Skeletal muscle tissue (tissue), 4 donors: Measurements from ENCODE around the gene GOLGA8Q. TPM values are rescaled to one million over a fixed set of nuclear protein-coding genes. Genes with fewer than 3 reads are reported as not detected.
"Not testable (repeated sequence)": the region's sequence is repeated elsewhere in the genome, so short reads cannot be mapped to it uniquely, and the experiment has no call there.

ENCODE experiments used
- H3K27ac ChIP-seq: one replicate; pipeline ENCODE4 v1.7.0; 2013; ENCODE audit warnings: mild to moderate bottlenecking, low read depth, low read length, inconsistent platforms
- H3K27me3 ChIP-seq, 3 donors: one replicate each; pipeline ENCODE4 v1.7.0; 2013; ENCODE audit warnings: low read length in 3 of 3; ENCODE audit not compliant: control insufficient read depth in 3 of 3, insufficient read depth in 3 of 3
- H3K36me3 ChIP-seq, 3 donors: one replicate each; pipeline ENCODE4 v1.7.0; 2013; ENCODE audit warnings: low read length in 3 of 3; ENCODE audit not compliant: control insufficient read depth in 3 of 3, insufficient read depth in 3 of 3
- H3K4me1 ChIP-seq, 3 donors: one replicate each; pipeline ENCODE4 v1.7.0; 2013; ENCODE audit warnings: low read length in 3 of 3, mild to moderate bottlenecking in 3 of 3; ENCODE audit not compliant: control insufficient read depth in 3 of 3, insufficient read depth in 3 of 3
- H3K4me3 ChIP-seq, 3 donors: one replicate each; pipeline ENCODE4 v1.7.0; 2013; ENCODE audit warnings: low read length in 3 of 3
- H3K9ac ChIP-seq, 3 donors: one replicate each; pipeline ENCODE4 v1.7.0; 2013; ENCODE audit warnings: low read length in 3 of 3, mild to moderate bottlenecking in 3 of 3, moderate library complexity in 2 of 3, low read depth in 1 of 3
- H3K9me3 ChIP-seq, 3 donors: one replicate each; pipeline ENCODE4 v1.7.0; 2013; ENCODE audit warnings: low read length in 3 of 3; ENCODE audit not compliant: control insufficient read depth in 3 of 3
- total RNA-seq: library from RNA; depleted of rRNA; stranded (reverse); fragments of >200 nt; gene quantifications from one replicate; pipeline ENCODE4 v1.2.3, GENCODE V29; 2014
- donor health status: Osteomylitis.

Gene GOLGA8Q, protein sequence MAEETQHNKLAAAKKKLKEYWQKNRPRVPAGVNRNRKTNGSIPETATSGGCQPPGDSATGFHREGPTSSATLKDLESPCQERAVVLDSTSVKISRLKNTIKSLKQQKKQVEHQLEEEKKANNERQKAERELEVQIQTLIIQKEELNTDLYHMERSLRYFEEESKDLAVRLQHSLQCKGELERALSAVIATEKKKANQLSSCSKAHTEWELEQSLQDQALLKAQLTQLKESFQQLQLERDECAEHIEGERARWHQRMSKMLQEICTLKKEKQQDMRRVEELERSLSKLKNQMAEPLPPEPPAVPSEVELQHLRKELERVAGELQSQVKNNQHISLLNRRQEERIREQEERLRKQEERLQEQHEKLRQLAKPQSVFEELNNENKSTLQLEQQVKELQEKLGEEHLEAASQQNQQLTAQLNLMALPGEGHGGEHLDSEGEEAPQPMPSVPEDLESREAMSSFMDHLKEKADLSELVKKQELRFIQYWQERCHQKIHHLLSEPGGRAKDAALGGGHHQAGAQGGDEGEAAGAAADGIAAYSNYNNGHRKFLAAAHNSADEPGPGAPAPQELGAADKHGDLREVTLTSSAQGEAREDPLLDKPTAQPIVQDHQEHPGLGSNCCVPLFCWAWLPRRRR
- total RNA-seq = 1.0 TPM

DNA sequence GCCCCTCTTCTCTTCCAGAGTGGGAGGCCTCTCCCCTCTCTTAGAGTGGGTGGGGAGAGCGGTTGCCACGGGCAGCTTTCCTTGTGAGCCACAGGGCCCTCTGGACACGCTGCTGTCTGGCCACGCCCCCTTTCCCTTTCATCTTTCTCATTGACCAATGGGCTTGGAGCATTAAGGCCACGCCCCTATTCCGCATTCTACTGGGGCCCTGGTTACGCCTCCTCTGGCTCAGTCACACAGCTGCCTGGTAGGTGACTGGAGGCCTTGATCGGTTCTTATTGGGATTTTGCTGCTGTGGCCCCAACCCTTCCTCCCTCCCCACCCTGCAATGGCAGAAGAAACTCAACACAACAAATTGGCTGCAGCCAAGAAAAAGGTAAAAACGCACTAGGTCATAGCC, at the start of gene GOLGA8Q:
GOLGA8Q (plus strand) TSS at position 301 of the 400 bp plus-strand sequence; CDS start at position 329, 28 bp downstream.
- H3K27me3 ChIP-seq, H3K9me3 ChIP-seq, H3K27ac ChIP-seq, H3K4me1 ChIP-seq, H3K36me3 ChIP-seq, H3K9ac ChIP-seq, H3K4me3 ChIP-seq: not testable (repeated sequence)

DNA sequence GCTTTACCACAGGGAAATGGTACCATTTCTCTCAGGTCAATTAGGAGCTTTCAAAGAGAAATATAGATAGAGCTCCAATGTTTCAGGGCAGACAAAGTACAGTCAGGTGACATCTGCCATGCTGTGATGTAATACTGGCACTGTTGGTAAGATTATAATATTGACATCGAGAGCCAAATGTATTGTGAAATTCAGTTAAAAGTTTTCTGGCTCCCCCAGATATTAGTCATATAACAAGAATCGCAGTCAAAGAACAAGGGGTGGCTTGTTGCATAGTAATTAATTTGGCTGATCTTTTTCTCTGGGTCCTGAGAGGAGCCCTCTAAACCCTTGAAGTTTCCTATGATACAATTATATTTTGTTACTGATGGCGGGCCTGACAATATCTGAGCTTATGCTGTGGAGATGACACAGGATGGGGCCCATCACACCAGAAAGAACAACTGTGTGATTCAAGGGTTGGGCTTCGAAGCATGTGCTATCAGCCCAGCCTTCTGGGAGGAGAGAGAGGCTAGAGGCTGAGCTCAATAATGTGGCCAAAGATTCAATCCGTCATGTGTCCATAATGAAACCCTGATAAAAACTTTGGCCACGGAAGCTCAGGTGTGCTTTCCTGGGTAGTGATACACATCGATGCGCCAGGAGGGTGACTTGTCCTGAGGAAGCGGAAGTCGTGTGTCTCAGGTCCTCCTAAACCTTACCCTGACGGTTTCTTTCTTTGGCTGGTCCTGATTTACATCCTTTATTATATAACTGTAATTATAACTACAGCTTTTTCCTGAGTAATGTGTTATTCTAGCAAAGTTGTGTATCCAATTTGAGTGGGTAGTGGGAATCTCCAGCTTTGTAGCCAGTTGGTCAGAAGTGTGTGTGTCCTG, 48.7 kb upstream of the GOLGA8Q start:
- not testable (repeated sequence) for H3K4me1 ChIP-seq, H3K9me3 ChIP-seq, H3K36me3 ChIP-seq, H3K27me3 ChIP-seq, H3K27ac ChIP-seq, H3K4me3 ChIP-seq, H3K9ac ChIP-seq

DNA sequence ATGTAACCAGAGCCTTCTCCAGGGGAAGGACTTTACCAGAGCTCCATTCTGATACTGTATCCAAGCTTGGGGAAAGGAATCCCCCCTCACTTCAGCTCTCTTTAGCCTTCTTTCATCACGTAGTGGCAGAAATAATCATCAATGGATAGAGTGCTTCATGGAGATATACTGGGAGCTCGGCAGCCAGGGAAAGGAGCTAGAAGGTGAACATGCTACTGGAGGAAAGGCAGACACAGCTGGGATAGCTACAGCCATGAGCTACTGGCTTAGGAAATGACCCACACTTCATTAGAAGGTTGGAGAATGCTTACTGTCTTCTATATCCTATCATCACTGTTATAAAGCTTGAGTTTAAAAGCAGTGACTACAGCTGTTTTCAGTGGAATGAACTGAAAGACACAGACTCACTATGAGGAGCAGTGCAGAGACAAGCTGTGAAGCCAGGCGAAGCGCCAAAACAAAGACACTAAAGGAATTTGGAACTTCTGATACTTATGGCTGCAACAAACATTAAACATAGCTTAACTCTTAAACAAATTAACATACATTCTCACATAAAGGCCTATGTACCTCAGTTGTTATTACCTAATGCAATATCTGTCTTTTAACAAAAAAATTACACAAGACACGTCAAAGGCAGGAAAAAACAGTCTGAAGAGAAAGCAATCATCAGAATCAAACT, 47.5 kb upstream of the GOLGA8Q start:
- not testable (repeated sequence) for H3K4me3 ChIP-seq, H3K36me3 ChIP-seq, H3K27ac ChIP-seq, H3K9me3 ChIP-seq, H3K27me3 ChIP-seq, H3K9ac ChIP-seq, H3K4me1 ChIP-seq

DNA sequence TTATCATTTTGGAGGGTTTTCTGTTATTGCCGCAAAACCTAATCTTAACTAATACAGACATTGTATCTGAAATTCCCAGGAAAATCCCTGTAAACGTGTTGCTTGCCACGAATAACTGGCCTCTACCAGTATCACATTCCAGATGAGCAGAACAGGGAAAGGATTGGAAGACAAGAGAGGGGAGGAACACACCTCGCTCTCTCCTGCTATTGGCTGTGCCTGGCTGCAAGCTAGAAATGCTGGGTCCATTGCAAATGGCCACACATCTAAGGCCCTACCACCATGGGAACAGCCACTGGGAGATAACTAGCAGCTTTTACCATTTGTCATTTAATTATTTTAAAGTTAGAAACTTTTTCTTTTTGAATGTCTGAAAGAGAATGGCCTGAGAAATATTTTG, 37.3 kb upstream of the GOLGA8Q start:
- not testable (repeated sequence) for H3K9me3 ChIP-seq, H3K4me1 ChIP-seq, H3K36me3 ChIP-seq, H3K9ac ChIP-seq, H3K27me3 ChIP-seq, H3K4me3 ChIP-seq, H3K27ac ChIP-seq

DNA sequence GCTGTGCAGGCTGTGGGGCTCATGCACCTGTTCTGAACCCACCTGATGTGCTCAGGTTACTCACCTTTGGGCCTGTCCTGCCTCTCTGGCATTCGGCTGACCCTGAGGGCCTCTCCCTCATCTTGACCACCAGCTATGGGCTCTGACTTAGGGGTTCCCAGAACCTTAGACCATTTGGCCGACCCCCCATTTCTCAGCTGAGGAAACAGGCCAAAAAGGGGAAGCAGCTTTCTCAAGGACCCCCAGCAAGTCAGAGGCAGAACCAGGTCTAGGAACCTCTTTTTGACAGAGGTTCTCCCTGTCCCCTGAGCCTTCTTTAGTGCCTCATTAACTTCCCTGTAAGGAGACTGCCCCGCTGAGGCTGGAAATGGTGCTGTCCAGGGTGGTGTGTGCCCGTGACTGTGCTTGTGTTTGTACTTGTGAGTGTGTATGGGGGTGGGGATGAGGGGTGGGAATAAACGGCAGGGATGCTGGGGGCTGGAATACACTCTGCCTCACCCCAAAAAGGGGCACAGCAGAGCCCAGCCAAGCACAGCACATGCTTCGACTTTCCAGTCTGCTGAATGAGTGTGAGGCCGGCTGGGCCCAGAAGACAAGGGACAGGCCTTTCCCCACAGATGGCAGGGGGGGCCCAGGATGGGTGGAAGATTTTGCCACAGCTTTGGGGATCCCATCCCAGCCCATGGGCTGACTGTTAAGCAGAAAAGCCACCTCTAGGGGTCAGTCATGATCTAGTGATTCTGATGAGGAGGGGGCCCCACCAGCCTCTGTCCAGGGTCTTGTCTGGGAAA, 28.2 kb upstream of the GOLGA8Q start:
- H3K36me3 ChIP-seq, H3K27me3 ChIP-seq, H3K4me3 ChIP-seq, H3K9ac ChIP-seq, H3K27ac ChIP-seq, H3K4me1 ChIP-seq, H3K9me3 ChIP-seq: not testable (repeated sequence)

DNA sequence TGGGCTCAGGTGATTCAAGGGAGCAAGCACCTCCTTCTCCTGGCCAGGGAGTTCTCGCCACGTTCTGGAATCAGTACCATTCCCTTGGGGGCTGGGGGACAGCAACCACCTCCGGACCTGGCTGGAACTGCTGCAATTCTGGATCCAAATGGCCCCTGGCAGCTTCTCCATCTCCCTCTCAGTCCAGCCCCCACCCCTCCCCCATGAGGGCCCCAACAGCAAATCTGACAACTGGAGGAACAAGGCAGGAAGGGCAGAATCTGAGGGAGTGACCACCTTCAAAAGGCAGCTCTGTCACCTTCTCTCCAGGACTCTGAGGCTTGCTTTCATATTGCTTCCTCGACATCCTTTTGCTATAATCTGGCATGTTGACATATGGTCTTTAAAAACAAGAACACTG, 25.9 kb upstream of the GOLGA8Q start:
- not testable (repeated sequence) for H3K27ac ChIP-seq, H3K4me1 ChIP-seq, H3K4me3 ChIP-seq, H3K9ac ChIP-seq, H3K27me3 ChIP-seq, H3K9me3 ChIP-seq, H3K36me3 ChIP-seq

DNA sequence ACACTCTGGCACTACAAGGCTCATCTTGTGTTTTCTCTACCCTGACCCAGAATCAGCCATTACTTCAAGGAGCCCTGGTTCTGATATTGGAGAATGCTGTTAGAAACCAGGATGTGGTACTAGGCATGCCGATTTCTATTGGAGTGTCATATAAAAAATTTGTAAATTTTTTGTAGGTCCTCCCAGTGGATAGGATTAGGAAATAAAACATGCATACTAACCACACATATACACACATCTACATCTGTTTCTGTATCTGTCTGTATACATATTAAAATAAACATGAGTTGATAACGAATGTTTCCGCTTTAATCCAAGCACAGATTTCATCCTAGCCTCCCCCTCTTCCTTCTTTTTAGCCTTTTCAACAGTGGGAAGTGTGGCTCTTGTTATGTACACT, 22.8 kb upstream of the GOLGA8Q start:
- H3K27ac ChIP-seq, H3K27me3 ChIP-seq, H3K36me3 ChIP-seq, H3K4me1 ChIP-seq, H3K9ac ChIP-seq, H3K4me3 ChIP-seq, H3K9me3 ChIP-seq: not testable (repeated sequence)

DNA sequence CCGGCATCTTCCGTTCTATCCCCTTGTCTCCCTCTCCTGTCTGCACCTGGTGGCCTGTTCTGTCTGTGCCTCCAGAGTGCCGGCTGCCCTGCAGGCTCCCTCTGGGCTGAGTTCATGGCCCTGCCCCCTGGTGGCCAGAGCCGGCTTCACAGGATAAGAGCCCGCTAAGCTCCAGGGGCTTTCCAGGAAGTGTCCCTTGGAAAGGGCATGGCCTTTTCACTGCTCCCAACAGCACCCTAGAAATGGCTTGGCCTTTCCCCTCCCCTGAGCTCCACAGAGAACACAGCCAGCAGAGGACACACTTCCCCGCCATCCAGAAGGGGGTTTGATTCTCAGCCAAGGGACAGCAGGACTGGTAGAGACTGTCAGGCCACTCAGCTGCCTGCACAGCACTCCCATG, 15.1 kb downstream of the GOLGA8Q start:
- H3K27ac ChIP-seq, H3K4me3 ChIP-seq, H3K27me3 ChIP-seq, H3K4me1 ChIP-seq, H3K9ac ChIP-seq, H3K36me3 ChIP-seq, H3K9me3 ChIP-seq: not testable (repeated sequence)

DNA sequence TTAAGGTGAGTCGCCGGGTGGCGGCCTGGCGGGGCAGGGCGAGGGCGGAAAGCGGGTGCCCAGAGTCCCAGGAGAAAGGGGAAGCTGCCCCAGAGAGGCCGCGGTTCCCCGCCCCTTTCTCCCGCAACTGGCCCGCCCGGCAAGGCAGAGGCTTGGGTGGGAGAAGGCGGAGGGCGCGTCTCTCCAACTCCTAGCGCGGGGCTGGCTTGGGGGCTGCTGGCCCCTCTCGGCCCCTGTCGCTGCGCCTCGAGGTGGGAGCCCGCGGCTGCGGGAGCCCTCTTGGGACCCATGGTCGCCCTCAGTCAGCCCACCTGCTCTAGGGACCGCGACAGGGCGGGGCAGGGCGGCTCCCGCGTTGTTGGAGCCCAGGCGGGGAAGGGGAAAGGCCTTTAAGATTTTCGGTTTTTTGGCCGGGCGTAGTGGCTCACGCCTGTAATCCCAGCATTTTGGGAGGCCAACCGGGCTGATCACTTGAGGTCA, 21.2 kb downstream of the GOLGA8Q start:
- H3K9me3 ChIP-seq, H3K36me3 ChIP-seq, H3K27me3 ChIP-seq, H3K27ac ChIP-seq, H3K9ac ChIP-seq, H3K4me1 ChIP-seq, H3K4me3 ChIP-seq: not testable (repeated sequence)
